GM10248 (cell line): ENCODE measurements around the gene PCYT1A.

Source experiments
- CTCF ChIA-PET: fragments of 300-600 bp; sonication (Branson Sonifier 250); formaldehyde crosslinking; extraction: SDS; loops from one replicate; lab custom pipeline; 2021; ENCODE audit warnings: antibody characterized with exemption; lab: Yijun Ruan, JAX
- POLR2A ChIA-PET: fragments of 350-650 bp; sonication (Branson Sonifier 250); formaldehyde crosslinking; extraction: SDS; loops from one replicate; lab custom pipeline; 2020; ENCODE audit warnings: antibody characterized with exemption; lab: Yijun Ruan, JAX
- DNase-seq: peaks from one replicate; pipeline ENCODE4 v3.0.0; 2012; ENCODE audit errors: extremely low spot score
- TF ChIP-seq, protein P1 (sequence below): IDR thresholded peaks from 2 replicates; pipeline ENCODE4 v1.5.1; 2012; ENCODE audit warnings: mild to moderate bottlenecking, low read depth; ENCODE audit errors: extremely low read depth, missing control alignments, control extremely low read depth

The PCYT1A gene

GRCh38 chr3:196240424-196240823, 47.1 kb downstream of the PCYT1A start:
- CTCF ChIA-PET: interaction anchor here (0.8 to 3.0 kb wide), 2 partner anchors 13 to 28 kb away, joined by 3 to 18 read pairs; no protein-coding TSS in a partner anchor
- TF ChIP-seq, protein P1, sequence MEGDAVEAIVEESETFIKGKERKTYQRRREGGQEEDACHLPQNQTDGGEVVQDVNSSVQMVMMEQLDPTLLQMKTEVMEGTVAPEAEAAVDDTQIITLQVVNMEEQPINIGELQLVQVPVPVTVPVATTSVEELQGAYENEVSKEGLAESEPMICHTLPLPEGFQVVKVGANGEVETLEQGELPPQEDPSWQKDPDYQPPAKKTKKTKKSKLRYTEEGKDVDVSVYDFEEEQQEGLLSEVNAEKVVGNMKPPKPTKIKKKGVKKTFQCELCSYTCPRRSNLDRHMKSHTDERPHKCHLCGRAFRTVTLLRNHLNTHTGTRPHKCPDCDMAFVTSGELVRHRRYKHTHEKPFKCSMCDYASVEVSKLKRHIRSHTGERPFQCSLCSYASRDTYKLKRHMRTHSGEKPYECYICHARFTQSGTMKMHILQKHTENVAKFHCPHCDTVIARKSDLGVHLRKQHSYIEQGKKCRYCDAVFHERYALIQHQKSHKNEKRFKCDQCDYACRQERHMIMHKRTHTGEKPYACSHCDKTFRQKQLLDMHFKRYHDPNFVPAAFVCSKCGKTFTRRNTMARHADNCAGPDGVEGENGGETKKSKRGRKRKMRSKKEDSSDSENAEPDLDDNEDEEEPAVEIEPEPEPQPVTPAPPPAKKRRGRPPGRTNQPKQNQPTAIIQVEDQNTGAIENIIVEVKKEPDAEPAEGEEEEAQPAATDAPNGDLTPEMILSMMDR: no peak
- POLR2A ChIA-PET: no interaction called here
- DNase-seq: no peak

DNA sequence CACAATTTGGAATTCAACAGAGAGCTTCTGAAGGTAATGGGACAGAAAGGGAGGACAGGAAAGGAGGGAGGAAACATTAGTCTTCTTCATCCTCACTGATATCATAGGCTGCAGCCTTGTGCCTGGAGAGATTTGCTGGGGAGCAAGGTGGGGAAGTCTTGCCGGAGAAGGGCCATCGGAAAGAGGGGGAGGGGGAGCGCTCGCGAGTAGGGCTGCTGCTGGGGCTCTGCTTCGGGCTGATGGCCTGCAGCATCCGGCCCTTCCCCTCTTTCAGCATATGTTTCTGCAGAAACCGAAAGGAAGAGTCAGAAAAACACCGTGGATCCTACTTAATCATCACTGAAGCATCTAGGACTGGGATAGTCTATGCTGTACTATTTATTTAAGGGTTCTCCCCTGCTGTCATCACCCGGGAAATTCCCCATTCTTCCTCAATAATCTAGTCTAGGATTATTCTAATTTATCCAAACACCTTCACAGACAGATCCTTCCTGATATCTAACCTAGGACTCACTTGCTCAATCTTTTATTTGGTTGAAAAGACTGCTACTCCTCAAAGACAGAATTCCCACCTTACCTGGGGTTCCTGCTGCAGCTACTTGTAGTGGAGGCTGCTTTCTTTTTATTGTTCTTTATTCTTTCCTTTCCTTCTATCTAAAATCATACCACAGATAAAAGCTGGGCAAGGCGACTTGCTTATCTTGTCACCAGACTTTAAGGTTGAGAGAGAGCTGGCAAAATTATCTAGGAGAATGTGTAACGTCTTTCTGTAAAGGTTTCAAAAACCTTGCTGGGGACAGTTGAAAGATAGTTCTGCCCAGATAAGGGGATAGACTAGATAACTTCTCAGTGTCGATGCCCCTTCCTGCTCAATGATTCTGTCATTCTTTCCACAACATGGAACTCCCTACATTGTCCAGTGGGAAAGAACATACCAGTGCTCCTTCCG, 48.6 kb downstream of the PCYT1A start:
- ChIA-PET POLR2A (no interaction called here), CTCF (interaction anchor here (1.4 kb wide), 1 partner anchor 15 kb away, joined by 5 read pairs; no protein-coding TSS in a partner anchor)
- no peak for DNase-seq
- TF ChIP-seq, protein P1: no peak

DNA sequence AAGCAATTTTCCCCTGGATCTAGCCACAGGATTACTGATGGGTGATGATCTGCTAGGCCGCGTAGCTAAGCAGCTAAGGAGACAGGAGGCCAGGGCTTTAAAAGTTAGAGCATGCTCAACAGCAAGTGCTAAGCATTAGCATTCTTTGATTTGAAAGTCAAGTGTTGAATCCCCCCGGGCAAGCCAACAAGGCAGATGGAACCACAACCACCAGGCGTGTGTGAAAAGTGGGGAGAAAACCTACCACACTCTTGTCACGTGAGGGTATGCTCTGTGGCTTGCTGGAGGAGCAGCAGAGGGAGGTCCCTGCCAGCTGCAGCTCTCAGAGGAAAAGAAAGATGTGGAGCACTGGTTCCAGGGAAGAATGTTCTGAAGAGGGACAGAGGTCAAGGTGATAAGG, 50.3 kb downstream of the PCYT1A start:
- DNase-seq: no peak
- ChIA-PET CTCF (interaction anchor here (1.4 to 1.6 kb wide), 2 partner anchors 17 to 48 kb away, joined by 3 to 4 read pairs; no protein-coding TSS in a partner anchor), POLR2A (no interaction called here)
- TF ChIP-seq, protein P1: no peak

DNA sequence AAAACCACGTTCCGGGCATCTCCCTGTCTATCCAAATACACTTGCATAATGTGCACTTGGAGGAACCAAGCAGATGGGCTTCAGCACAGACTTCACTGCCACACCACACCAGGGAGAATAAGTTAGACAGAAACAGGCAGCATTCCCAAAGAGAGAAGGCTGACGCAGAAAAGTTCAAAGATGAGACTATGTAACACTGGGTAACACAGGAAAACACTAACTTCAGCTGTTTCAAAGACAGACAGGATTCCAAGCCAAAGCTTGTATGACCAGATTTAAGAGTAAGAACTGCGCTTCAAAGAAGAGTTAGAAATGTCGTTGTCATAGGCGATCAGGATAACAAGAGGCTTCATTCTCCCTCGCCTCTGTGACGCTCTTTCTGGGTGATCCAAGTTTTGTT, 51.3 kb downstream of the PCYT1A start:
- TF ChIP-seq, protein P1: no peak
- ChIA-PET CTCF (interaction anchor here (1.0 to 1.8 kb wide), 3 partner anchors 11 to 210 kb away, joined by 3 to 10 read pairs (median 4); no protein-coding TSS in a partner anchor), POLR2A (no interaction called here)
- no peak for DNase-seq

DNA sequence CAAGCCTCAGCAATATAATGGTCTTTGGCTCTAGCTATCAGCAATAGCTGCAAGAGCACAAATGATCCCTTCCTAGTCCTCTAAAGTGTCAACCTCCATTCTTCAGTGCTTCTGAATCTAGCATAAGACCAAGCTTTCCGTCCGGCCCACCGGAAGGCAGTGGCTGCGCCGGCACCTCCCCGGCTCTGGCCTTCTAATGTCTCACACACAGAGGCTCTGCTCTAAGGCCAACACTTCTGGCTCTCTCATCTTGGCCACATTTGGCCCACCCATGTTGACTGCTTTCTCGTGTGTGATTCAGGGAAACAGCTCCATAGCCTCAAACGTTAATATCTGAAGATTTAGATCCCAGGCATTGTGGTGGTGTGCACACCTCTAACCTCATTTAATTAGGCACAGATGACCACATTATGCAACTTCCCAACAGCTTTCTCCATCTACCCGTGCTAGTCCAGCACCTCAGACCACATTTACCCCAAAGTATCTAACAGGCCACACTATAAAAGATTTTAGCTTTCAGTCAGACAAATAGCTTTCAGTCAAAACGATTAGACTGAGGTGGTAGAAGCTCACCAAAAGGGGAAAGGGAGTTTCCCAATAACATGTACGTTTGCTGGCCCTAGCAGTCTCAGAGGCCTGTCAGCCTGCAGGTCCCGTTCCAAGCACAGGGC, 51.9 kb downstream of the PCYT1A start:
- CTCF ChIA-PET: interaction anchor here (1.0 to 1.8 kb wide), 10 partner anchors 10 to 213 kb away, joined by 3 to 12 read pairs (median 4); no protein-coding TSS in a partner anchor

More for the DNA sequence above, 51.9 kb downstream of the PCYT1A start:
- no peak for DNase-seq
- POLR2A ChIA-PET: interaction anchor here (0.6 to 1.1 kb wide), 2 partner anchors 15 to 43 kb away, joined by 3 to 5 read pairs; no protein-coding TSS in a partner anchor
- TF ChIP-seq, protein P1: no peak
